ENCODE measurements around the gene SPATA33.

DNA sequence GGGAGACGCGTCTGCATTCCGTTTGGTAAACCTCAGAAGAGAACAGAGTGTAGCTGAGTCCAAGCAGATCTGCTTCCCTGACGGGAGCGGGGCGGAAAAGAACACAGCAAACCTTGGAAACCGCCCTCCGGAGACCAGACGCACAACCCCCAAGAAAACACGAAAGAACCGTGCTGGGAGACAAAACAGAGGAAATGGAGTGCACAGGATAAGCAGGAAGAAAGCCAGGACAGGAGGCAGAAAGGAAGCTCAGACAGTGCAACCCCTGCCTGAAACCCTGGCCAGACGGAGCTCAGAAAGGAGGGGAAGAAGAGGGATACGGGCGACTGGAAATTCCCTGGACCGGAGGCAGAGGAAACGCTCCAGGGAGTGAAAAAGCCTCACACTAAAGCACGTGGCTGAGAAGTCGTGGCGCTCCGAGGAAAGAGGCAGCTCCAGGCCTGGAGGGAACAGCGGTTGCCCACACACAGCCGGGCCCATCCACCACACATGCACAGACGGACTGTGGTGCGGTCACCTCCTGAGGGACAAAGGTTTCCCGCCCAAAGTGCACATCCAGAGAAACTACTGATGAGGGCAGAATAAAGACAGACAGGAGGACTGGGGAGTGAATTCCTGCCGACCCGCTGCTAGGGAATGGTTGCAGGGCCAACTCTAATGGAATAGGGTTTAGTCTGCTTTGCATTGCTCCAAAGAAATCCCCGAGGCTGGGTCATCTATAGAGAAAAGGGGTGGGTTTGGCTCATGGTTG, 34.0 kb upstream of the SPATA33 start:
- no peak for TF ChIP-seq EZH2 (IDR thresholded peaks at IDR 0.05)
- TF ChIP-seq POLR2AphosphoS5 (IDR thresholded peaks at IDR 0.05; ENCODE audit: borderline replicate concordance, low read depth, low read length), result no peak
- TF ChIP-seq FOXP2 (optimal IDR thresholded peaks at IDR 0.05; ENCODE audit: control extremely low read depth, extremely low read length, insufficient read depth), result no peak

All from SK-N-MC (cell line).